Prostate gland (tissue), 2 donors: Measurements from ENCODE around the gene ANKRD22. TPM values are rescaled to one million over a fixed set of nuclear protein-coding genes. Genes with fewer than 3 reads are reported as not detected.
A peak's percentile ranks its signal among the peaks of the same experiment; 100 is the strongest.

ENCODE experiments used
- DNase-seq: peaks from one replicate; pipeline ENCODE4 v3.0.0-alpha.2; 2019; ENCODE audit warnings: low spot score
- H3K27ac ChIP-seq, 2 donors: fragments of 200-600 bp; sonication (generic); 2 replicates each; pipeline ENCODE4 v1.5.1; 2017 to 2019
- H3K27me3 ChIP-seq: fragments of 200-600 bp; sonication (generic); replicated peaks from 2 replicates; pipeline ENCODE4 v1.5.1; 2019; ENCODE audit not compliant: insufficient read depth
- H3K36me3 ChIP-seq, 2 donors: fragments of 200-600 bp; sonication (generic); 1 replicate in 1 of 2; 2 replicates in 1 of 2; pipeline versions ENCODE4 v1.5.1 to v1.8.1; 2017 to 2019
- H3K4me1 ChIP-seq: fragments of 200-600 bp; sonication (generic); replicated peaks from 2 replicates; pipeline ENCODE4 v1.5.1; 2019
- H3K4me3 ChIP-seq, 2 donors: fragments of 200-600 bp; sonication (generic); 2 replicates each; pipeline ENCODE4 v1.5.1; 2017 to 2019
- H3K9me3 ChIP-seq: fragments of 200-600 bp; sonication (generic); 2 replicates; pipeline ENCODE4 v1.5.1; 2017
- POLR2A ChIP-seq: fragments of 450-650 bp; IDR thresholded peaks from one replicate; pipeline ENCODE4 v1.6.1; 2016; ENCODE audit warnings: antibody characterized with exemption, mild to moderate bottlenecking
- POLR2AphosphoS5 ChIP-seq: sonication (generic); formaldehyde crosslinking; IDR thresholded peaks from one replicate; pipeline ENCODE4 v1.6.1; 2017; ENCODE audit warnings: antibody characterized with exemption
- WGBS: methylation state at CpG from one replicate; pipeline ENCODE4 v1.1.5; 2018; 5-methylcytosine and 5-hydroxymethylcytosine counted together
- intact Hi-C: fragments of 100-400 bp; cut with DNase I; formaldehyde crosslinking; loops from one replicate; pipeline ENCODE4 v1.14.2; 2022
- total RNA-seq, 2 donors: library from RNA; depleted of rRNA; stranded (reverse); fragments of >200 nt; gene quantifications; one replicate each; pipeline ENCODE4 v1.1.0, GENCODE V29; 2016
- TF ChIP-seq, protein P1 (sequence below), 4 experiments: fragments of 200-600 bp in 2 of 4; fragments of 450-650 bp in 2 of 4; sonication (generic) in 2 of 4; IDR thresholded peaks; 1 replicate in 3 of 4; 2 replicates in 1 of 4; pipeline ENCODE4 v1.5.1; 2016 to 2019; ENCODE audit warnings: antibody characterized with exemption in 4 of 4, mild to moderate bottlenecking in 2 of 4, moderate library complexity in 2 of 4

ANKRD22 gene
- total RNA-seq, 2 donors from 2014 or later: 2.8 to 3.1 TPM

DNA sequence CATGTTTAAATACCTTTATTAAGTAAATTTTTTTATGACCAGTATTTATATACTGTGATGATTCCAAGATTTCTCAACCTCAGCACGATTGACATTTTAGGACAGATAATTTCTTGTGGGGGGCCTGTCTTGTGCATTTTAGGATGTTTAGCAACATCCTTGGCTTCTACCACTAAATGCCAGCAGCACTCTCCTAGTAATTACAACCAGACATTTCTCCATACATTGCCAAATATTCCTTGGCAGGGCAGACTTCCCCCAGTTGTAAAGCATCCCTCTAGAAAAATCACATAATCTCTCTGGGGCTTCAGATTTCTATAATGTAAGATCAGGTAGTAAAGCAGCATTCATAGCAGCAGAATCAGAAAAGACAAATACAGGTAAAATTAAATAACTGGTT lies 56.9 kb downstream of the ANKRD22 start:
- no peak overlapping the region for H3K4me3 ChIP-seq
- no peaks in the 10 kb centered on the region for H3K27me3 ChIP-seq
- 44% methylated on average over 1 of the region's 1 CpG for WGBS
- no peaks in the 10 kb centered on the region for H3K4me1 ChIP-seq
- TF ChIP-seq, protein P1, sequence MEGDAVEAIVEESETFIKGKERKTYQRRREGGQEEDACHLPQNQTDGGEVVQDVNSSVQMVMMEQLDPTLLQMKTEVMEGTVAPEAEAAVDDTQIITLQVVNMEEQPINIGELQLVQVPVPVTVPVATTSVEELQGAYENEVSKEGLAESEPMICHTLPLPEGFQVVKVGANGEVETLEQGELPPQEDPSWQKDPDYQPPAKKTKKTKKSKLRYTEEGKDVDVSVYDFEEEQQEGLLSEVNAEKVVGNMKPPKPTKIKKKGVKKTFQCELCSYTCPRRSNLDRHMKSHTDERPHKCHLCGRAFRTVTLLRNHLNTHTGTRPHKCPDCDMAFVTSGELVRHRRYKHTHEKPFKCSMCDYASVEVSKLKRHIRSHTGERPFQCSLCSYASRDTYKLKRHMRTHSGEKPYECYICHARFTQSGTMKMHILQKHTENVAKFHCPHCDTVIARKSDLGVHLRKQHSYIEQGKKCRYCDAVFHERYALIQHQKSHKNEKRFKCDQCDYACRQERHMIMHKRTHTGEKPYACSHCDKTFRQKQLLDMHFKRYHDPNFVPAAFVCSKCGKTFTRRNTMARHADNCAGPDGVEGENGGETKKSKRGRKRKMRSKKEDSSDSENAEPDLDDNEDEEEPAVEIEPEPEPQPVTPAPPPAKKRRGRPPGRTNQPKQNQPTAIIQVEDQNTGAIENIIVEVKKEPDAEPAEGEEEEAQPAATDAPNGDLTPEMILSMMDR (IDR thresholded peaks at IDR 0.05): no peak
- TF ChIP-seq POLR2A (no peak), POLR2AphosphoS5 (no peak)
- no peaks in the 10 kb centered on the region for H3K36me3 ChIP-seq
- intact Hi-C loops: no loop called here
- no peaks in the 10 kb centered on the region for H3K9me3 ChIP-seq
- no peak overlapping the region for H3K27ac ChIP-seq
- no peak for DNase-seq

DNA sequence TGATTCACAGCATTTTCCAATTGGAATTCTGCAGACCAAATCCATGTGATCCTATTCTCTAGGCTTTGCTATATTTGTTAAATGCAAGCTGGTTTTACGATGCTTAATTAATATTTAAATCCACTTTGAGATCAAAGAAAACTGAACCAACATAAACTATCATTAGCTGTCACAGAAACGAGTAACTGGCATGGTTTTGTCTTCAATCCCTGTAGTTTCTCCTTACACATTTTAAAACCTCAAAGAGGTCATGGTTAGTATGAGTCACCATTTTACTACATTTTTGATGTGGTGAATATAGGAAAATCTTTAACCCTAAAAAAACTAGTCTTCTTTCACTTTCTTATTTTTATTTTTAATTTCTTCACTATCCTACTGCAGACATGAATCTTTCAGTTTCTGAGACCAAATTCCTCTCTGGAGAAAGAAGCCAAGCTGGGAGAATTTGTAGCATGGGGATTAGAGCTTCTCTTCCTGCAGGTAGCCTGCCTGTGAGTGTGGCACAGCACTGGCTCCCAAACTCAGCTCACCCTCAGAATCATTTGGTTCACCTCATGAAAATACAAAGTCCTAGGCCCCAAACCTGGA lies 57.8 kb downstream of the ANKRD22 start:
- Histone ChIP-seq H3K27ac (no peak overlapping the region), H3K36me3 (no peaks in the 10 kb centered on the region), H3K9me3 (no peaks in the 10 kb centered on the region), H3K4me1 (no peaks in the 10 kb centered on the region), H3K27me3 (no peaks in the 10 kb centered on the region), H3K4me3 (no peak overlapping the region)
- no peak for DNase-seq
- 47% methylated on average over 2 of the region's 2 CpGs for WGBS
- intact Hi-C loops: no loop called here
- no peak for TF ChIP-seq POLR2A
- TF ChIP-seq POLR2AphosphoS5: no peak
- TF ChIP-seq, protein P1 (IDR thresholded peaks at IDR 0.05): no peak

DNA sequence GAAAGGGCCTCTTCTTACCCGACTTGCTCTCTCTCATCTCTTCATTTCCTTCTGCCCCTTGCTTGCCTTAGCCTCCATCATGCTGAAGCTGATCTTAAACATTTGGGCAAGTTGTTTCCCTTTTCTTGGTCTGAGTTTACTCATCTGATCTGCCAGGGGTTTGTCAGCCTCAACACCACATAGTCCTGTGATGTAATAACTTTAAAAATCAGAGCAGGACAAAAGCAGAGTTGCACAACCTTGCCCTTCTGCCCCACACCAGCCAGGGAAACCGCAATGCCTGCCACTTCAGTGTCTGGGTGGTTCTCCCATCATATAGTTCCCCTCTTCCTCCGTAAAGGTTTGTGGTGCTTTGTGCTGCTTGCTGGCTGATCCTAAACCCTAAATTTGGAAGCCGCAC lies 59.0 kb downstream of the ANKRD22 start:
- WGBS: 84% methylated on average over 4 of the region's 4 CpGs
- Histone ChIP-seq H3K4me3 (no peak overlapping the region), H3K4me1 (no peaks in the 10 kb centered on the region), H3K27me3 (no peaks in the 10 kb centered on the region), H3K9me3 (no peaks in the 10 kb centered on the region), H3K27ac (no peak overlapping the region), H3K36me3 (no peaks in the 10 kb centered on the region)
- TF ChIP-seq, protein P1 (IDR thresholded peaks at IDR 0.05): no peak
- TF ChIP-seq POLR2AphosphoS5 (no peak), POLR2A (no peak)
- DNase-seq: no peak
- intact Hi-C loops: no loop called here

DNA sequence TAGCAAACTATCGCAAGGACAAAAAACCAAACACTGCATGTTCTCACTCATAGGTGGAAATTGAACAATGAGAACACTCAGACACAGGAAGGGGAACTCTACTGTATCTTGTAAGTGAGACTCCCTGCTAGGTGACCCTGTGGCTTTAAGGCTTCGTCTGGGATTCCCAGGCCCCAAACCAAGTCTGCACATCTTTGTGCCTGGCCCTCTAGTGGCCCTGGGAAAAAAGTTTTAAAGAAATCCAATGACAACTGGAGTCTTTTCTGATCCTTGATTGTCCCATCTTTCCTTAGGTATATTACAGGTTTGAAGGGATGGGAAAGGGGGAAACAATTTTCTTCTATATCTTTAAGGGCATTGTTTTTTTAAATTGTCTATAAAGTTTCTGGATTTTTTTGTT lies 59.7 kb downstream of the ANKRD22 start:
- 56% methylated on average over 2 of the region's 2 CpGs for WGBS
- TF ChIP-seq POLR2AphosphoS5: no peak
- TF ChIP-seq, protein P1 (IDR thresholded peaks at IDR 0.05): peak in 1 of 4 experiments; percentile 17
- H3K36me3 ChIP-seq: no peaks in the 10 kb centered on the region
- H3K4me1 ChIP-seq: no peaks in the 10 kb centered on the region
- no peaks in the 10 kb centered on the region for H3K27me3 ChIP-seq
- DNase-seq: no peak
- H3K4me3 ChIP-seq: no peak overlapping the region
- H3K27ac ChIP-seq: no peak overlapping the region
- intact Hi-C loops: no loop called here
- no peaks in the 10 kb centered on the region for H3K9me3 ChIP-seq

DNA sequence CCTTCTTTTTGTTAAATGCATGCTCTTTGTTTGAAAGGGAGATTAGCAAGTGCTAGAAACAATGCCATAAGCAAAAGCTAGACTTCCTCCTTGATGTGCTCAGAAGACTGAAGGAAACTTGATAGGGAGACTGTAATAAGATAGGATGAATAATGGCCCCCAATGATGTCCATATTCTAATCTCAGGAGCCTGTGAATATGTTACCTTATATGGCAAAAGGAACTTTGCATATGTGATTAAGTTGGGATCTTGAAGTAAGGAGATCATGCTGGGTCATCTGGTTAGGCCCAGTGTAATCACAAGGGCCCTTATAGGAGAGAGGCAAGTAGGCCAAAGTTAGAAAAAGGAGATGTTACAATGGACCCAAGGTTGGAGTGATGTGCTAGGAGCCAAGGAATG lies 62.7 kb downstream of the ANKRD22 start:
- Histone ChIP-seq H3K9me3 (no peaks in the 10 kb centered on the region), H3K27me3 (no peaks in the 10 kb centered on the region), H3K4me3 (no peak overlapping the region), H3K4me1 (no peaks in the 10 kb centered on the region), H3K36me3 (no peaks in the 10 kb centered on the region), H3K27ac (no peak overlapping the region)
- DNase-seq: no peak
- intact Hi-C loops: no loop called here
- TF ChIP-seq POLR2AphosphoS5: no peak
- TF ChIP-seq, protein P1 (IDR thresholded peaks at IDR 0.05): no peak
- no peak for TF ChIP-seq POLR2A
